A673 (cell line): ENCODE measurements around the gene UBE2J2. TPM values are rescaled to one million over a fixed set of nuclear protein-coding genes. Genes with fewer than 3 reads are reported as not detected.

Experiments used
- BruUV-seq: library from RNA; stranded (reverse); fragments of 400-500 nt; replicated peaks from 2 replicates; lab custom pipeline; 2021; lab: Mats Ljungman, UMichigan
- CTCF ChIA-PET: fragments of 300-600 bp; sonication (Branson Sonifier 250); formaldehyde crosslinking; loops from one replicate; lab custom pipeline; 2022; ENCODE audit warnings: antibody characterized with exemption; lab: Charles Lee
- POLR2A ChIA-PET: fragments of 300-600 bp; sonication (Branson Sonifier 250); formaldehyde crosslinking; loops from one replicate; lab custom pipeline; 2022; ENCODE audit warnings: antibody characterized with exemption; ENCODE audit not compliant: low non-redundant PET; lab: Charles Lee
- DNase-seq: peaks from one replicate; pipeline ENCODE4 v3.0.0-alpha.2; 2015; ENCODE audit warnings: low spot score
- H3K27ac ChIP-seq: fragments of 200-600 bp; sonication (generic); 2 replicates; pipeline ENCODE4 v1.5.1; 2016; ENCODE audit warnings: mixed run types, low read depth, mild to moderate bottlenecking, mixed read lengths, antibody characterized with exemption, low read length; ENCODE audit not compliant: poor library complexity, severe bottlenecking
- H3K27me3 ChIP-seq: fragments of 200-600 bp; sonication (generic); replicated peaks from 2 replicates; pipeline ENCODE4 v1.6.1; 2017; ENCODE audit warnings: mixed run types, low read depth, mild to moderate bottlenecking, mixed read lengths, antibody characterized with exemption, low read length; ENCODE audit not compliant: insufficient read depth, poor library complexity
- H3K36me3 ChIP-seq: fragments of 200-600 bp; sonication (generic); 2 replicates; pipeline ENCODE4 v1.6.1; 2016; ENCODE audit warnings: mixed run types, mild to moderate bottlenecking, mixed read lengths, antibody characterized with exemption, low read length; ENCODE audit not compliant: insufficient read depth, poor library complexity, severe bottlenecking
- H3K4me1 ChIP-seq: fragments of 200-600 bp; sonication (generic); 2 replicates; pipeline ENCODE4 v1.6.1; 2017; ENCODE audit warnings: mixed run types, mild to moderate bottlenecking, mixed read lengths, antibody characterized with exemption, low read length; ENCODE audit not compliant: insufficient read depth, poor library complexity, severe bottlenecking
- H3K4me3 ChIP-seq: fragments of 200-600 bp; sonication (generic); 2 replicates; pipeline ENCODE4 v1.5.1; 2016; ENCODE audit warnings: low read depth, mixed run types, mild to moderate bottlenecking, mixed read lengths, low read length; ENCODE audit not compliant: poor library complexity, severe bottlenecking
- H3K9me3 ChIP-seq: fragments of 200-600 bp; sonication (generic); 2 replicates; pipeline ENCODE4 v1.6.1; 2016; ENCODE audit warnings: mixed run types, low read depth, mild to moderate bottlenecking, mixed read lengths, antibody characterized with exemption, low read length; ENCODE audit not compliant: poor library complexity, severe bottlenecking
- EZH2 ChIP-seq: fragments of 200-600 bp; sonication (generic); IDR thresholded peaks from 2 replicates; pipeline ENCODE4 v1.6.1; 2017; ENCODE audit warnings: borderline replicate concordance, low read depth, mild to moderate bottlenecking, mixed read lengths, antibody characterized with exemption, low read length; ENCODE audit not compliant: poor library complexity, severe bottlenecking
- intact Hi-C: fragments of 100-400 bp; cut with micrococcal nuclease; formaldehyde crosslinking; loops from one replicate; pipeline ENCODE4 v1.10.0; 2022; ENCODE audit not compliant: unreplicated experiment
- total RNA-seq: library from RNA; stranded (reverse); gene quantifications from 2 replicates; pipeline ENCODE4 v1.2.3, GENCODE V29; 2021
- TF ChIP-seq, protein P1 (sequence below): fragments of 300-800, 200-600 bp; sonication (generic); conservative IDR thresholded peaks from 2 replicates; pipeline ENCODE4 v1.5.1; 2017; ENCODE audit warnings: low read depth, mild to moderate bottlenecking, antibody characterized with exemption, low read length, moderate library complexity, mixed read lengths

Gene UBE2J2
- total RNA-seq, 1 experiment from 2014 or later: 92.8 TPM

DNA sequence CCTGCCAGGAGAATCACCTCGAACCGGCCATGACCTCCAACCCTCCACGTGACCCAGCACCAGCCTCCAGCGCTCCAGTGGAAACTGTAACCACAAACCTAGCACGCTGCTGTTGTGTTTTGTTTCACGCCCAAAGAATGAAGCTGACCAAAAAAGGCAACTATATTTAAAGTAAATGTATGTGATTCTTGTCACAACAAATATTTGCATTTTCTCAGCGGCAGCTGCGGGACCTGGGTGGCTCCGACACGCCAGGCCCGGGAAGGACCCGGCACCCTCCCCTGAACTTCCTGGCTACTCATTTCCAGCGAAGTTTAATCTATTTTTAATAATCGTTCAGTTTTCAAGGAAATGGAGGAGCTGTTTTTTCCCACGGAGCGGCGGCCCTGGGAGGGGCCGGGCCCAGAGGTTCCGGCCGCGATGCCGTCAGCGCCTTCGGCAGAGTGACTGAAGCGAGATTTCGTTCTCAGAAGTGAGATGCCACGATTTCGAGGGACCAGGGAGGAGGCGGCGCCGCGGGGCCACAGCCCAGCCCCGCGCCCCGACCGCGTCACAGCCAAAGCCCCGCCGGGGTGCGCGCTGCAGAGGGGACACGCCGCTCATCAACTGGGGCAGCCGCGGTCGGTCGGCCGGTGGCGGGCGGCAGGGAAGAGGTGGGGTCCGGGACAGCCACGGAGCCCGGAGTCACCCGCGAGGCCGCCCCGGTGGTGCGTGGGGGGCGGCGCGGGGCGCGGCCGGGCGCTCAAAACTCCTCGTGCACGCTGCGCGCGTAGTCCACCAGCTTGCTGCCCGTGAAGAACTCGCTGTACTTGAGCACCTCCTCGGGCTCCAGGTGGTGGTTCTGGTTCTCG, 56.7 kb downstream of the UBE2J2 start:
- POLR2A ChIA-PET: no interaction called here
- H3K9me3 ChIP-seq: no peaks in the 10 kb centered on the region
- no peak overlapping the region for H3K4me3 ChIP-seq
- H3K27me3 ChIP-seq: no peaks in the 10 kb centered on the region
- CTCF ChIA-PET: no interaction called here
- BruUV-seq: TSS peak; percentile 91
- H3K4me1 ChIP-seq: peaks cover 18% of the 10 kb centered on the region
- no peak overlapping the region for H3K27ac ChIP-seq
- H3K36me3 ChIP-seq: peaks cover 25% of the 10 kb centered on the region
- intact Hi-C loops: loop anchor here (5.0 kb wide), 1 partner anchor 45 kb away; the partner anchor contains the start of gene TTLL10
- TF ChIP-seq EZH2: no peak
- TF ChIP-seq, protein P1, sequence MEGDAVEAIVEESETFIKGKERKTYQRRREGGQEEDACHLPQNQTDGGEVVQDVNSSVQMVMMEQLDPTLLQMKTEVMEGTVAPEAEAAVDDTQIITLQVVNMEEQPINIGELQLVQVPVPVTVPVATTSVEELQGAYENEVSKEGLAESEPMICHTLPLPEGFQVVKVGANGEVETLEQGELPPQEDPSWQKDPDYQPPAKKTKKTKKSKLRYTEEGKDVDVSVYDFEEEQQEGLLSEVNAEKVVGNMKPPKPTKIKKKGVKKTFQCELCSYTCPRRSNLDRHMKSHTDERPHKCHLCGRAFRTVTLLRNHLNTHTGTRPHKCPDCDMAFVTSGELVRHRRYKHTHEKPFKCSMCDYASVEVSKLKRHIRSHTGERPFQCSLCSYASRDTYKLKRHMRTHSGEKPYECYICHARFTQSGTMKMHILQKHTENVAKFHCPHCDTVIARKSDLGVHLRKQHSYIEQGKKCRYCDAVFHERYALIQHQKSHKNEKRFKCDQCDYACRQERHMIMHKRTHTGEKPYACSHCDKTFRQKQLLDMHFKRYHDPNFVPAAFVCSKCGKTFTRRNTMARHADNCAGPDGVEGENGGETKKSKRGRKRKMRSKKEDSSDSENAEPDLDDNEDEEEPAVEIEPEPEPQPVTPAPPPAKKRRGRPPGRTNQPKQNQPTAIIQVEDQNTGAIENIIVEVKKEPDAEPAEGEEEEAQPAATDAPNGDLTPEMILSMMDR: no peak
- no peak for DNase-seq

GRCh38 chr1:1215881-1216605, 57.6 kb downstream of the UBE2J2 start:
- POLR2A ChIA-PET: no interaction called here
- Histone ChIP-seq H3K4me1 (peaks cover 18% of the 10 kb centered on the region), H3K4me3 (no peak overlapping the region), H3K27ac (no peak overlapping the region), H3K36me3 (peaks cover 20% of the 10 kb centered on the region), H3K27me3 (no peaks in the 10 kb centered on the region), H3K9me3 (no peaks in the 10 kb centered on the region)
- intact Hi-C loops: loop anchor here (5.0 kb wide), 1 partner anchor 44 kb away; the partner anchor contains the start of gene TTLL10
- BruUV-seq: no TSS peak
- CTCF ChIA-PET: no interaction called here
- no peak for DNase-seq
- TF ChIP-seq, protein P1: no peak
- TF ChIP-seq EZH2: no peak

GRCh38 chr1:1215080-1215676, 58.5 kb downstream of the UBE2J2 start:
- ChIA-PET CTCF (no interaction called here), POLR2A (no interaction called here)
- DNase-seq: no peak
- intact Hi-C loops: loop anchor here (5.0 kb wide), 1 partner anchor 43 kb away; the partner anchor contains the start of gene TTLL10
- H3K4me1 ChIP-seq: peaks cover 18% of the 10 kb centered on the region
- no peaks in the 10 kb centered on the region for H3K27me3 ChIP-seq
- TF ChIP-seq, protein P1: no peak
- TF ChIP-seq EZH2: no peak
- no peak overlapping the region for H3K27ac ChIP-seq
- H3K4me3 ChIP-seq: no peak overlapping the region
- peaks cover 20% of the 10 kb centered on the region for H3K36me3 ChIP-seq
- BruUV-seq: no TSS peak
- H3K9me3 ChIP-seq: no peaks in the 10 kb centered on the region
